ENCODE data around the gene TMEM263.

DNA sequence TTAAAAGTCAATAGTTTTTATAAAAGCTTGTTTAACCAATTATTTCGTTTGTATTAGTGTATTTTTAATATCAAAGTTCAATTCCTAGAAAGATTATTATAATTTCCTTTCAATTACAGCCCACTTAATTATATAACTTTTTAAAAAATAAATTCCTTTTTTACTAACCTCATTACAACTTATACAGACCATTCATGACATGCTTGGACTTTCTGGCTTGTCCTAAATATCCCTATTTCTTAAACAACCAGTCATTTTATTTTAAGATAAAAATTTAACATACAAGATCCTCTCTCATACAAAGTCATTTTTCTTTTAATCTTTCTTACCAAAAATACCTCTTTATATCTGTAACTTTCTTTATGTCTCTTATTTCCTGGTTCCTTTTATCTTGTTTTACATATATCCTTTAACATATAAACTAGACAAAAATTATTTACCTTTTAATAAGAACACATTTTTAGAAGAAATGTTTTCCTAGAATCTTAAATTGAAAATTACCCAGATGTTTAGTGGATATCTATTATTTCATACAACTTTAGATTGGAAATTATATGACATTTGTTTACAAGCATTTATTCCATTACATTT, 10.4 kb upstream of the TMEM263 start:
- no peak for TF ChIP-seq POLR2AphosphoS5 (IDR thresholded peaks at IDR 0.05; ENCODE audit: borderline replicate concordance, low read depth, low read length)
- TF ChIP-seq EZH2 (IDR thresholded peaks at IDR 0.05) = no peak

All from SK-N-MC (cell line).